K562 (cell line): ENCODE data around the gene PEAR1. TPM values are rescaled to one million over a fixed set of nuclear protein-coding genes. Genes with fewer than 3 reads are reported as not detected.

Experiments
- EGR1 ChIP-seq: fragments of 450-650 bp; conservative IDR thresholded peaks from 2 replicates; pipeline ENCODE4 v1.6.1; 2017; ENCODE audit warnings: mild to moderate bottlenecking
- RBFOX2 ChIP-seq: fragments of 200-400 bp; formaldehyde crosslinking; IDR thresholded peaks from 2 replicates; pipeline ENCODE4 v1.6.1; 2017; ENCODE audit warnings: low read depth, mild to moderate bottlenecking, low read length, moderate library complexity
- SMARCC2 ChIP-seq: fragments of 450-650 bp; IDR thresholded peaks from 2 replicates; pipeline ENCODE4 v1.6.1; 2017; ENCODE audit warnings: antibody characterized with exemption, moderate library complexity, mild to moderate bottlenecking, low read depth
- ZBTB7A ChIP-seq: IDR thresholded peaks from 2 replicates; pipeline ENCODE4 v1.6.1; 2011; ENCODE audit warnings: low read depth, mild to moderate bottlenecking, low read length, moderate library complexity, borderline replicate concordance; ENCODE audit not compliant: control insufficient read depth
- ZNF57 ChIP-seq: fragments of 450-650 bp; formaldehyde crosslinking; IDR thresholded peaks from 2 replicates; pipeline ENCODE4 v1.4.0; 2020; ENCODE audit warnings: mild to moderate bottlenecking, moderate library complexity
- polyA plus RNA-seq, 8 experiments: library from polyadenylated mRNA; depleted of rRNA in 4 of 8; stranded (reverse) in 5 of 8; unstranded in 3 of 8; fragments of >200 nt; fragmentation: Nextera tagmentation in 2 of 8; fragmentation: Illumina TruSeq in 1 of 8; extraction: Ambion mirVana in 2 of 8; extraction: Trizol in 1 of 8; gene quantifications; 2 replicates each; pipeline versions ENCODE4 v1.2.1 to v1.2.3, GENCODE V29; 2011 to 2014; ENCODE audit warnings: inconsistent platforms in 1 of 8, missing spikeins in 1 of 8
- total RNA-seq, 7 experiments: library from RNA; depleted of rRNA in 6 of 7; stranded (reverse); fragments of >200 nt in 6 of 7; fragmentation: Illumina TruSeq in 2 of 7; extraction: Trizol in 2 of 7; gene quantifications; 2 replicates each; pipeline versions ENCODE4 v1.2.1 to v1.2.3, GENCODE V29; 2011 to 2021; ENCODE audit warnings: low replicate concordance in 1 of 7
- TF ChIP-seq, protein P1 (sequence below): fragments of 250-450 bp; sonication (Bioruptor Pico); IDR thresholded peaks from 2 replicates; pipeline ENCODE4 v1.8.0; 2021; ENCODE audit warnings: mild to moderate bottlenecking, moderate library complexity
- TF ChIP-seq, protein P2 (sequence below): fragments of 450-650 bp; IDR thresholded peaks from 2 replicates; pipeline ENCODE4 v1.6.1; 2016
- TF ChIP-seq, protein P3 (sequence below), 2 experiments: IDR thresholded peaks; 2 replicates each; pipeline ENCODE4 v1.6.1; 2012; ENCODE audit warnings: improper control_type of control experiment in 2 of 2, low read depth in 2 of 2, low read length in 2 of 2, borderline replicate concordance in 1 of 2
- TF ChIP-seq, protein P4 (sequence below): fragments of 450-650 bp; formaldehyde crosslinking; IDR thresholded peaks from 2 replicates; pipeline ENCODE4 v1.4.0; 2020; ENCODE audit warnings: mild to moderate bottlenecking, moderate library complexity
- TF ChIP-seq, protein P5 (sequence below): sonication (generic); formaldehyde crosslinking; IDR thresholded peaks from 2 replicates; pipeline ENCODE4 v1.8.1; 2022; ENCODE audit warnings: missing genetic modification reagents

Gene PEAR1
- total and polyA plus RNA-seq, 9 of the 15 experiments (the other 6 are each of a cell fraction or from before 2014, with no cell fraction given), result 0.87 to 13.9 (median 6.1) TPM

DNA sequence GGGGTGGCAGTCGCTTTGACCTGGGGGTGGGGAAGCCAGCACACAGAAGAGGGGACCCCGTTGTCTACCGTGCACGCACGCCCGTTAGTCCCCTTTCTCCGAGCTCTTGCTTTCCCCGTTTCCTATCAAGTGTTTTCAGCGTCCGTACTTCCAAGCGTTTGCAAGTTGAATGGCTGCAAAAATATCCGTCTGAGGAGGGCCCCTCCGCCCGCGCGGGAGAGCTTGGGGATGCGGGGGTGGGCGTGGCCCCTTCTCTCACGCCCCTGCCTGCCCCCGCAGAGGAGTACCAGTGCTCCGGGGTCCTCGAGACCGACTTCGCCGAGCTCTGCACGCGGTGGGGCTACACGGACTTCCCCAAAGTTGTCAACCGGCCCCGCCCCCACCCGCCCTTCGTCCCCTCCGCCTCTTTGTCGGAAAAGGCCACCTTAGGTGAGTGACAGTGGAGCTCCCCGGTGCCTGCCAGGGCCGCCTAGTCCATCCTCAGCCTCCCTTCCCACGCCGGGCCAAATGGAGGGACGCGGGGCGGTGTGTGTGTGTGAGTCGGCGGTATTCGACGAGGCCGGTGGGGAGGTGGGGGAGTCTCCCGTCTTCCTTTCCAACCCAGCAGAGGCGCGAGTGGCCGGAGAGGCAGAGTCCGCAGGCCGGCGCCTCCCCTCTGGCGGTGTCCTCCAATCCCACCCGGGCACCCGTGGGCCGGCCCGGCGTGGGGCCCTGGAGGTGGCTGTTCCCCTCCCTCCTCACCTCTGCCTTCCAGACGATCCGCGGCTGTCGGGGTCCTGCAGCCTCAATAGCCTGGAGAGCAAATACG, 30.4 kb downstream of the PEAR1 start (continued):
- TF ChIP-seq SMARCC2 (no peak), RBFOX2 (peak; percentile 44; the same call in 1 of the 2 replicates), ZBTB7A (peak; percentile 25; the same call in 1 of the 2 replicates), ZNF57 (no peak), EGR1 (peak; percentile 55)
- TF ChIP-seq, protein P1, sequence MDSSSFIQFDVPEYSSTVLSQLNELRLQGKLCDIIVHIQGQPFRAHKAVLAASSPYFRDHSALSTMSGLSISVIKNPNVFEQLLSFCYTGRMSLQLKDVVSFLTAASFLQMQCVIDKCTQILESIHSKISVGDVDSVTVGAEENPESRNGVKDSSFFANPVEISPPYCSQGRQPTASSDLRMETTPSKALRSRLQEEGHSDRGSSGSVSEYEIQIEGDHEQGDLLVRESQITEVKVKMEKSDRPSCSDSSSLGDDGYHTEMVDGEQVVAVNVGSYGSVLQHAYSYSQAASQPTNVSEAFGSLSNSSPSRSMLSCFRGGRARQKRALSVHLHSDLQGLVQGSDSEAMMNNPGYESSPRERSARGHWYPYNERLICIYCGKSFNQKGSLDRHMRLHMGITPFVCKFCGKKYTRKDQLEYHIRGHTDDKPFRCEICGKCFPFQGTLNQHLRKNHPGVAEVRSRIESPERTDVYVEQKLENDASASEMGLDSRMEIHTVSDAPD (CRISPR knock-in tag), result no peak
- TF ChIP-seq, protein P2, sequence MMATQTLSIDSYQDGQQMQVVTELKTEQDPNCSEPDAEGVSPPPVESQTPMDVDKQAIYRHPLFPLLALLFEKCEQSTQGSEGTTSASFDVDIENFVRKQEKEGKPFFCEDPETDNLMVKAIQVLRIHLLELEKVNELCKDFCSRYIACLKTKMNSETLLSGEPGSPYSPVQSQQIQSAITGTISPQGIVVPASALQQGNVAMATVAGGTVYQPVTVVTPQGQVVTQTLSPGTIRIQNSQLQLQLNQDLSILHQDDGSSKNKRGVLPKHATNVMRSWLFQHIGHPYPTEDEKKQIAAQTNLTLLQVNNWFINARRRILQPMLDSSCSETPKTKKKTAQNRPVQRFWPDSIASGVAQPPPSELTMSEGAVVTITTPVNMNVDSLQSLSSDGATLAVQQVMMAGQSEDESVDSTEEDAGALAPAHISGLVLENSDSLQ, result peak; percentile 60
- TF ChIP-seq, protein P3, sequence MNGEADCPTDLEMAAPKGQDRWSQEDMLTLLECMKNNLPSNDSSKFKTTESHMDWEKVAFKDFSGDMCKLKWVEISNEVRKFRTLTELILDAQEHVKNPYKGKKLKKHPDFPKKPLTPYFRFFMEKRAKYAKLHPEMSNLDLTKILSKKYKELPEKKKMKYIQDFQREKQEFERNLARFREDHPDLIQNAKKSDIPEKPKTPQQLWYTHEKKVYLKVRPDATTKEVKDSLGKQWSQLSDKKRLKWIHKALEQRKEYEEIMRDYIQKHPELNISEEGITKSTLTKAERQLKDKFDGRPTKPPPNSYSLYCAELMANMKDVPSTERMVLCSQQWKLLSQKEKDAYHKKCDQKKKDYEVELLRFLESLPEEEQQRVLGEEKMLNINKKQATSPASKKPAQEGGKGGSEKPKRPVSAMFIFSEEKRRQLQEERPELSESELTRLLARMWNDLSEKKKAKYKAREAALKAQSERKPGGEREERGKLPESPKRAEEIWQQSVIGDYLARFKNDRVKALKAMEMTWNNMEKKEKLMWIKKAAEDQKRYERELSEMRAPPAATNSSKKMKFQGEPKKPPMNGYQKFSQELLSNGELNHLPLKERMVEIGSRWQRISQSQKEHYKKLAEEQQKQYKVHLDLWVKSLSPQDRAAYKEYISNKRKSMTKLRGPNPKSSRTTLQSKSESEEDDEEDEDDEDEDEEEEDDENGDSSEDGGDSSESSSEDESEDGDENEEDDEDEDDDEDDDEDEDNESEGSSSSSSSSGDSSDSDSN (IDR thresholded peaks at IDR 0.05; ENCODE audit: borderline replicate concordance in 1 of 2, low read depth in 2 of 2, low read length in 2 of 2), result peak in 1 of 2 experiments; percentile 63; a peak in 1 of 4 replicates
- TF ChIP-seq, protein P4, sequence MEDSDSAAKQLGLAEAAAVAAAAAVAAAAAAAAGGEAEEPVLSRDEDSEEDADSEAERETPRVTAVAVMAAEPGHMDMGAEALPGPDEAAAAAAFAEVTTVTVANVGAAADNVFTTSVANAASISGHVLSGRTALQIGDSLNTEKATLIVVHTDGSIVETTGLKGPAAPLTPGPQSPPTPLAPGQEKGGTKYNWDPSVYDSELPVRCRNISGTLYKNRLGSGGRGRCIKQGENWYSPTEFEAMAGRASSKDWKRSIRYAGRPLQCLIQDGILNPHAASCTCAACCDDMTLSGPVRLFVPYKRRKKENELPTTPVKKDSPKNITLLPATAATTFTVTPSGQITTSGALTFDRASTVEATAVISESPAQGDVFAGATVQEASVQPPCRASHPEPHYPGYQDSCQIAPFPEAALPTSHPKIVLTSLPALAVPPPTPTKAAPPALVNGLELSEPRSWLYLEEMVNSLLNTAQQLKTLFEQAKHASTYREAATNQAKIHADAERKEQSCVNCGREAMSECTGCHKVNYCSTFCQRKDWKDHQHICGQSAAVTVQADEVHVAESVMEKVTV, result no peak
- TF ChIP-seq, protein P5, sequence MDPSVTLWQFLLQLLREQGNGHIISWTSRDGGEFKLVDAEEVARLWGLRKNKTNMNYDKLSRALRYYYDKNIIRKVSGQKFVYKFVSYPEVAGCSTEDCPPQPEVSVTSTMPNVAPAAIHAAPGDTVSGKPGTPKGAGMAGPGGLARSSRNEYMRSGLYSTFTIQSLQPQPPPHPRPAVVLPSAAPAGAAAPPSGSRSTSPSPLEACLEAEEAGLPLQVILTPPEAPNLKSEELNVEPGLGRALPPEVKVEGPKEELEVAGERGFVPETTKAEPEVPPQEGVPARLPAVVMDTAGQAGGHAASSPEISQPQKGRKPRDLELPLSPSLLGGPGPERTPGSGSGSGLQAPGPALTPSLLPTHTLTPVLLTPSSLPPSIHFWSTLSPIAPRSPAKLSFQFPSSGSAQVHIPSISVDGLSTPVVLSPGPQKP, result no peak
